DMS153 (cell line): ENCODE results near the gene GDF10.

Source experiments
- DNase-seq: peaks from one replicate; lab custom pipeline; 2025; lab: John Stamatoyannopoulos, UW

The GDF10 gene

DNA sequence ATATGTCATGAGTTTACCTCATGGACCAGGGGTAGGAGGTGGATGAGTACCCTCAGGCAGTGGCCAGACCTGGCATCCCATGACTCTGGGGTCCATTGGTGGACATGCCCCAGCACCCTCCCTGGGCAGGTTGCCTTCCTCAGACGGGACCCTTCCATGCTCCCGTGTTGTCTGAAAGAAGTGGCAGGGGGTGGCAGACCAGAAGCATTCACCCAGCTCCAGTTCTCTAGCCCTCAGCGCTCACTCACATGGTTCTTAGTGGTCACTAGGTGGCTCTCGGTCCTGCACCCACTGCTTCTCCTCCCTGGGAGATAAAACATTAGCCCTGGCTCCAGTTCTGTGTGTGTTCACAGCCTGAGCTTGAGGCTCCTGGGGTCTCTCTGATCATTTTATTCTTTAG, 54.2 kb downstream of the GDF10 start:
- DNase-seq: no peak

DNA sequence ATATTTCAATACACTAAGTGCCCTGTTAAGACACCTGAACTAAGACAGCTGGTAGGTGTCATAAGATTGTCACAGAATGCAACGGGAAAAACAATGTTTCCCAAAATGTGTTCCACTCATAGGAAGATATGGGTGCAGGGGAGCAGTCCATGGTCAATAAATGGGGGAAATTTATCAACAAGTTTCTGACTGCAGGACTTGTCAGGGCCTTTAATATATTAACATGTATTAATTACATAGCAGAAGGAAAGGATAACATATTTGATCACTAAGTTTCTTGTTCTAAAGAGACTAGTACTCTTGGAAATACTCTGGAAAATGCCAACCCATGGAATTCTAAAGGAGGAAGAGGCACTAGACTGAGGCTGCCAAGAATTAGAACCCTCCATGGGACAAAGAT, 54.9 kb downstream of the GDF10 start:
- DNase-seq: no peak

DNA sequence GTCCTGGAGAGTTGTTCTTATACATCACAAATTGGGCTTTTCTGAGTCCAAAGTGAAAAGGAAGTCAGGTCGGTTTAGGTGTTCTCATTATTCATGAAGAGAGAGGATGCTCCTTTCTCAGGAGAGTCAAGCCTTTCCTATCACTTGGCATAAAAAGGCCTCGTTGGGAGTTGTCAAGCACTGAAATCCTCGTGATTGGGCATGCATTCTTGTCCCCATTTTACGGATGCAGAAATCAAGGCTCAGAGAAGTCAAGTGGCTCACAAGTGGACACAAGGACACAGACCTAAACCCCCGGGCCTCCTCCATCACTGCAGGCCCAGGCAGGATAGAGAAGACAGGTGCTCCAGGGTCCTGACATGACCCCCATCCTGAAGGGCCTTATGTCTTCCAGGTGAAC, 56.7 kb downstream of the GDF10 start:
- DNase-seq: no peak

DNA sequence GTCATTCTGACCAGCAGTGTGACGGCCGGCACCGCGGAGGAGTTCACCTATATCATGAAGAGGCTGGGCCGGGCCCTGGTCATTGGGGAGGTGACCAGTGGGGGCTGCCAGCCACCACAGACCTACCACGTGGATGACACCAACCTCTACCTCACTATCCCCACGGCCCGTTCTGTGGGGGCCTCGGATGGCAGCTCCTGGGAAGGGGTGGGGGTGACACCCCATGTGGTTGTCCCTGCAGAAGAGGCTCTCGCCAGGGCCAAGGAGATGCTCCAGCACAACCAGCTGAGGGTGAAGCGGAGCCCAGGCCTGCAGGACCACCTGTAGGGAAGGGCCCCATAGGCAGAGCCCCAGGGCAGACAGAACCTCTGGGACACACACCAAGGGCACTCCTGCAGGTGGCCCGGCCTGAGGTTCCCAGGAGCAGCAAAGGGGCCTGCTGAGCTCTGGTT, 57.2 kb downstream of the GDF10 start:
- no peak for DNase-seq

DNA sequence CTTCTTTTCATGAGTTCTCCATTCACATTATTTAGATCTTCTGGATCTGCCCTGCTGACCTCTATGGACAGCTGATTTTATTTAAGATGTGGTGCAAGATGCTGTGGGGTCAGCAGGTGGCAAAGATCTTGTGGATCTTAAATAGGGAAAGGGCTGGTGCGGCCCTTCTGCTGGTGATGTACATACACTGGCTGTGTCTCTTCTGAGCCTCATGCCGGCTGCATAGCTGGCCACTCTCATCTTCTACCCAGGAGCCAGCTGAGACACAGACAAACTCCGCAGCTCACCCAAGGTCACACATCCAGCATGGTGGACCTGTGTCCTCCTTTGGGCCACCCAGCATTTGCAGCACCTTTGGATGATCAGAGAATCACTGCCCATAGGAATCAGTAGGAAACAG, 57.9 kb downstream of the GDF10 start:
- no peak for DNase-seq

DNA sequence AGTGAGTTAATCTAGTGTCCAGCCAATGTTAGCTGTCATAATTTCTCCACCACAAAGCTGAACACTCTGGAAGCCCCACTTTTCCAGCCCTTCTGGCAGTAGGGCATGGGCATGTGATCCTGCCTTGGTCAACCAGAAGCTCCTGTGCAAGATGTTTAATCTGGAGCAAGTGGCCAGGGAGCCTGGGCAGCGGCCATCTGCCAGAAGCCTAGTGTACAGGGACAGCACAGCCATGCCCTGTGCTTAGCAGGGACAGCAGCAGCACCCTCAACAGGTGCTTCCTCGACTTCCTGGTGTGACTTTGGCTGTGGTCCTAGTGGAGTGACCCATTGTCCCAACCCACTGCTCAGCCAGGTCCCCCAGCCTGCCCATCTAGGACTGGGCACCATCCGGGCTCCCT, 58.5 kb downstream of the GDF10 start:
- no peak for DNase-seq

DNA sequence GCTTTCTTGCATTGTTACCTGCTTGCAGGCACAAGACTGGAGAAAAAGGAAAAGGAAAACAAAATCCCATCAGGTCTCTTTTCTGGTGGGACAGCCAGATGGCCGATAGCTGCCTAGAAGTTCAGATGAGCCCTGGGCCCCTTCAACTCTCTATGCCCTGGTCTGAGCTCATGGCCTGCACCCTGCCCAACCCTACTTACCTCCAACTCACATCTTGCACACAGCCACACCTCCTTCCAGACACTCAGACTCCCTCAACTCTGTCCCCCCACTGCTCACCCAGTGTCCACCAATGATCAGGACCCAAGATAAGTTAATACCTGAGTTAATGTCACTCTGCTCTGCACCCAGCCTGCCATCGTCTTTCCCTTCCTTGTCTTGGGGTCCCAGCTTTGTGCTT, 59.1 kb downstream of the GDF10 start:
- DNase-seq: no peak

DNA sequence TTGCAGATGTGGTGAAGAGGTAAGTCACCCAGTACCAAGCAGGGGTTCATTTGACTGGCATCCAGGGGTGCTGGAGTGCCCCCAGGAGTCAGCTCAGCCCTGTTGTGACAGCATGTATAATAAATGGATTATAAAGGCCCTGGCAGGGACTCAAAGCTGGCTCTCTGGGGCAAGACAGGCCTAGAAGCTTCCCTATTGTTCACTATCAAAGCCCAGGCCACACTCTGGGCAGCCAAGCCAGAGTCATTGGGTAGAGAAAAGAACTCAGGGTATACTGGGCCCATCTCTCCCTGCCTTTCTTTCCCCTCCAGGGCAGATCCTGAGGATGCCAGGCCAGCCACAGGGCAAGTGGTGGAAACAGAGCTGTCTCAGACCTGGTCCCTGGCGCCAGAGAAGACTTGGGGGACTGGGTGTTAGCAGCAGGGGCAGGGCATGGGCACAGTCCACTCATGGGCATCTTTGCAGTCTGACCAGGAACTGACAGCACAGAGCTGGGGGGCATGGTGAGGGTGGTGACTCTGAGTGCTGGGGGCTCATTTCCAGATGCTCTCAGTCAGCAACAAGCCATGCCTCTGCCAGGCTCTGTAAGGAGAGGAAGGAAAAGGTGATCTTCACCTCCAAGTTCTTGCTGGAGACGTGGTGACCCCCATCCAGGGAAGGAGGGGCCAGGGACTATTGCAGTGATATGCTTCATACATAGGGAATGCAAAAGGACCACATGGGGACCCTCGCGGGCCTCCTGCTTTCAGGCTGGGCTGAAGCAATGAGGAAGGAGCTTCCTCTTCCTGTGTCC, 59.8 kb downstream of the GDF10 start:
- no peak for DNase-seq

DNA sequence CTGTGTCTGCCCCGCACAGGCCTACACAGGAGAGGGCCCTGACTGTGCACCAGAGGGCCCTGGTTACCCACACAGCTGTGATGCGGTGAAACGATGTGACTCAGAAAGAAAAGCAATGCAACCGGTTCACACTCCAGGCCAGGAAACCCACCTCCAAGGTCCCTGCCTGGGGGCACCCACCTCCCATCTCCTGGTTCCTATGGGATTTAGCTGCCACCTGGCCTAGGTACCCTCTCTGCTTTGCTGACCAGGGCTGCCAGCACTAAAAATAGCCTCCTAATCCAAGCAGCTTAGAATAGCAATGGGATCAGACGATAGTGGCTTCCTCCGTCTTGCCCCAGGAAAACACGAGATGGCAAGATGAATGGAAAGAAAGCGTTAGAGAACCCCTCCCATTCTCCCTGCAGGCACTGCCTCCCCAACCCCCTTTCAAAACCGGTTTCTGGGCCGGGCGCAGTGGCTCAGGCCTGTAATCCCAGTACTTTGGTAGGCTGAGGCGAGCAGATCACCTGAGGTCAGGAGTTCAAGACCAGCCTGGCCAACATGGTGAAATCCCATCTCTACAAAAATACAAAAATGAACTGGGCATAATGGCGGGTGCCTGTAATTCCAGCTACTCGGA, 60.5 kb downstream of the GDF10 start:
- no peak for DNase-seq

DNA sequence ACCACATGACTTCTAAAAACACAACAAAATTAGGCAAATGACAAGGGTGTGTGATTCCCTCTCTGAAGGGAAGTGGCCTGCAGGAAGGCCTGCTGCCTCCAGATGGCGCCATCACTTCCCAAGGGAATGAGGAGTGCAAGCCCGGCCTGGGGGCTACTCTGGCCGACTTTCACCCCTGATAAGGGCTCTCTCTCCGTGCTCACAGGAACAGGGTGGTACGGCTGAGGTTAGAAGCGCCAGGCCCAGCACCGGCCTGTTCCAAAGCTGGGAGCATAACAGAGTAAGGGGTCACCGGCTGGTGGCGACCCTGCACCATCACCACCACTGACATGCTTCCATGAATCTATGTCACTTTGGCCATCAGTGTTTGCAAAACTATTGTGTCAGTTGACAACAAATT, 61.3 kb downstream of the GDF10 start:
- DNase-seq: no peak

DNA sequence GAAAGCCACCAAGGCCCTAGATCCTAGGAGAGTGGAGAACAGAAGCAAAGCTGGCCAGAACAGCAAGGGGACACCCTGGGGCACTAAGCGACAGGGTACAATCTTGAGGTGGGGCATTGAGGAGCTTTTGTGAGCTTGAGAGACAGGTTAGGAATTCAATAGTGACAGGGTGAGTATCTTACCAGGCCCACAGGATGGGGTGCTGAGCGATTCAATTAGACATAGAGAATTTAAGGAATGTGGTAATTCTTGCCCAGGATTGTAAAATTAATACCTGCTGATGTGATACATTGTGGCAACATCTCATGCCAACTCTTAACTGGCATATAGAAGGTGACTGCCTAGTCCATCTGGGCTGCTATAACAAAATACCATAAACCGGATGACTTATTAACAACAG, 62.2 kb downstream of the GDF10 start:
- no peak for DNase-seq
